HepG2 (cell line): ENCODE data around the gene RNF17. TPM values are rescaled to one million over a fixed set of nuclear protein-coding genes. Genes with fewer than 3 reads are reported as not detected.
A peak's percentile ranks its signal among the peaks of the same experiment; 100 is the strongest.

Source experiments
- EHMT2 ChIP-seq: fragments of 200-600 bp; sonication (generic); IDR thresholded peaks from 2 replicates; pipeline ENCODE4 v1.7.0; 2017; ENCODE audit warnings: antibody characterized with exemption, low read depth, low read length, borderline replicate concordance
- POLR2A ChIP-seq, 2 experiments: IDR thresholded peaks; 2 replicates each; pipeline ENCODE4 v1.6.1; 2011; ENCODE audit warnings: low read depth in 2 of 2, low read length in 2 of 2, mild to moderate bottlenecking in 1 of 2, moderate library complexity in 1 of 2; ENCODE audit not compliant: insufficient read depth in 1 of 2
- REXO4 ChIP-seq: sonication (generic); formaldehyde crosslinking; IDR thresholded peaks from 2 replicates; pipeline ENCODE4 v1.8.0; 2022; ENCODE audit warnings: missing genetic modification reagents, mild to moderate bottlenecking, borderline replicate concordance
- RXRB ChIP-seq: IDR thresholded peaks from 2 replicates; pipeline ENCODE4 v1.6.1; 2016; ENCODE audit warnings: borderline replicate concordance, missing genetic modification reagents, missing compliant biosample characterization
- ZNF136 ChIP-seq: sonication (generic); formaldehyde crosslinking; IDR thresholded peaks from 2 replicates; pipeline ENCODE4 v1.8.1; 2022; ENCODE audit warnings: low read depth, mild to moderate bottlenecking, moderate library complexity, missing genetic modification reagents
- ZNF326 ChIP-seq: sonication (generic); formaldehyde crosslinking; IDR thresholded peaks from 2 replicates; pipeline ENCODE4 v1.4.0; 2020; ENCODE audit warnings: missing genetic modification reagents, borderline replicate concordance
- ZNF501 ChIP-seq: sonication (generic); formaldehyde crosslinking; IDR thresholded peaks from 2 replicates; pipeline ENCODE4 v1.5.1; 2020; ENCODE audit warnings: mild to moderate bottlenecking, moderate library complexity, missing genetic modification reagents
- ZNF549 ChIP-seq: sonication (generic); formaldehyde crosslinking; IDR thresholded peaks from 2 replicates; pipeline ENCODE4 v1.5.0; 2020; ENCODE audit warnings: missing genetic modification reagents
- ZNF558 ChIP-seq: sonication (generic); formaldehyde crosslinking; IDR thresholded peaks from 2 replicates; pipeline ENCODE4 v1.9.0; 2022; ENCODE audit warnings: mild to moderate bottlenecking, missing genetic modification reagents, borderline replicate concordance
- ZNF562 ChIP-seq: sonication (generic); formaldehyde crosslinking; IDR thresholded peaks from 2 replicates; pipeline ENCODE4 v1.8.0; 2022; ENCODE audit warnings: missing genetic modification reagents, borderline replicate concordance
- ZNF567 ChIP-seq: sonication (generic); formaldehyde crosslinking; IDR thresholded peaks from 2 replicates; pipeline ENCODE4 v1.8.1; 2023; ENCODE audit warnings: mild to moderate bottlenecking, missing genetic modification reagents, borderline replicate concordance
- ZNF720 ChIP-seq: sonication (generic); formaldehyde crosslinking; IDR thresholded peaks from 2 replicates; pipeline ENCODE4 v1.4.0; 2020; ENCODE audit warnings: missing genetic modification reagents
- ZNF788 ChIP-seq: sonication (generic); formaldehyde crosslinking; IDR thresholded peaks from 2 replicates; pipeline ENCODE4 v1.5.0; 2020; ENCODE audit warnings: mild to moderate bottlenecking, missing genetic modification reagents, borderline replicate concordance
- ZSCAN29 ChIP-seq: sonication (generic); formaldehyde crosslinking; conservative IDR thresholded peaks from 2 replicates; pipeline ENCODE4 v1.4.0; 2020; ENCODE audit warnings: mild to moderate bottlenecking, missing genetic modification reagents
- polyA plus RNA-seq, 8 experiments: library from polyadenylated mRNA; depleted of rRNA in 3 of 8; stranded (reverse) in 7 of 8; unstranded in 1 of 8; fragments of >200 nt; fragmentation: Illumina TruSeq in 4 of 8; extraction: Trizol in 4 of 8; gene quantifications; 2 replicates each; pipeline versions ENCODE4 v1.2.1 to v1.2.3, GENCODE V29; 2011 to 2016; ENCODE audit warnings: low read depth in 4 of 8, missing spikeins in 1 of 8, mixed read lengths in 1 of 8; ENCODE audit not compliant: insufficient read depth in 1 of 8
- total RNA-seq, 5 experiments: library from RNA; depleted of rRNA; stranded (reverse); fragments of >200 nt; fragmentation: Illumina TruSeq; extraction: Trizol; gene quantifications; 2 replicates each; pipeline ENCODE4 v1.2.3, GENCODE V29; 2016; ENCODE audit warnings: low read depth in 1 of 5
- TF ChIP-seq, protein P1 (sequence below): sonication (generic); formaldehyde crosslinking; IDR thresholded peaks from 2 replicates; pipeline ENCODE4 v1.4.0; 2020; ENCODE audit warnings: missing genetic modification reagents, borderline replicate concordance
- TF ChIP-seq, protein P2 (sequence below): fragments of 450-650 bp; IDR thresholded peaks from 2 replicates; pipeline ENCODE4 v1.6.1; 2017
- TF ChIP-seq, protein P3 (sequence below): IDR thresholded peaks from 2 replicates; pipeline ENCODE4 v1.6.1; 2016; ENCODE audit warnings: low read depth, control low read depth
- TF ChIP-seq, protein P4 (sequence below): sonication (generic); formaldehyde crosslinking; IDR thresholded peaks from 2 replicates; pipeline ENCODE4 v1.4.0; 2020; ENCODE audit warnings: mild to moderate bottlenecking, missing genetic modification reagents
- TF ChIP-seq, protein P5 (sequence below), 2 experiments: fragments of 450-650 bp in 1 of 2; sonication (generic) in 1 of 2; formaldehyde crosslinking; IDR thresholded peaks; 2 replicates each; pipeline versions ENCODE4 v1.5.0 to v1.8.0; 2020 to 2022; ENCODE audit warnings: mild to moderate bottlenecking in 1 of 2, missing genetic modification reagents in 1 of 2

Gene RNF17
- total and polyA plus RNA-seq, 2 of the 13 experiments (the other 11 are each of a cell fraction or from before 2014, with no cell fraction given), result not detected

DNA sequence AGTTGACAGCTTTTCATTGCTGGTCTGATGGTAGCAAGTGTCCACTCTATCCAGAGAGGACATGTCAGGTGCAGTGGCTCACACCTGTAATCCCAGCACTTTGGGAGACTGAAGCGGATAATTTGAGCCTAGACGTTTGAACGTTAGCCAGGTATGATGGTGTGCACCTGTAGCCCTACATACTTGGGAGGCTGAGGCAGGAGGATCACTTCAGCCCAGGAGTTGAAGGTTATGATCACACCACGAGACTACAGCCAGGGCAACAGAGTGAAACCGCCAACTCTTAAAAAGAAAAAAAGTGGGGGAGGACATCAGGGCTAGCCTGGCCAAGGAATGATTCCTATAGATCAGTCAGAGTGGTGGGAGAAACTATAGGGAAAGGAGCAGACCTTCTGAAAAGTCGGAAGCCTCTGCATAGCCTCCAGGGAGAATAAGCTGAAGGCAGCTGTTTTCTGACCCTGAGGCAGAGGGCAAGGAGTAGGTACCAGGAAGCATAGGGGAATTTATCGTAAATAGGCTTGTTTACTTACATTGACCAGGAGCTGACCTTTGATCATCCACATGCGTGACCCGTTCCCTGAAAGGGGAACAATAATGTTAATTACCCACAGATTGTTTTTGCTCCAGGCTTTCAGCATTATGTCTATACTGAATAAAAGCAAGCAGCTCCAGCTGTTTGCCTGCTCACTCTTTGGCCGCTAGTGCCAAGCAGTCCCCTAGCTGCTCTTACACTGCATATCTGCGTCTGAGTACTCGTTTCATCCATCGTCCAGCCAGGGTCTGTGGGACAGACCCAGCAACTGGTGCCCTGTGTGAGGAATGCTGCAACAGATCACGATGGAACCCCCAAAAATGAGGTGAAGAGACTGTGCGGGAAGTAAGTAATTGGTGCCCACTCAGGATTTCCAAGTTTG, 161.6 kb downstream of the RNF17 start (continued):
- TF ChIP-seq, protein P1, sequence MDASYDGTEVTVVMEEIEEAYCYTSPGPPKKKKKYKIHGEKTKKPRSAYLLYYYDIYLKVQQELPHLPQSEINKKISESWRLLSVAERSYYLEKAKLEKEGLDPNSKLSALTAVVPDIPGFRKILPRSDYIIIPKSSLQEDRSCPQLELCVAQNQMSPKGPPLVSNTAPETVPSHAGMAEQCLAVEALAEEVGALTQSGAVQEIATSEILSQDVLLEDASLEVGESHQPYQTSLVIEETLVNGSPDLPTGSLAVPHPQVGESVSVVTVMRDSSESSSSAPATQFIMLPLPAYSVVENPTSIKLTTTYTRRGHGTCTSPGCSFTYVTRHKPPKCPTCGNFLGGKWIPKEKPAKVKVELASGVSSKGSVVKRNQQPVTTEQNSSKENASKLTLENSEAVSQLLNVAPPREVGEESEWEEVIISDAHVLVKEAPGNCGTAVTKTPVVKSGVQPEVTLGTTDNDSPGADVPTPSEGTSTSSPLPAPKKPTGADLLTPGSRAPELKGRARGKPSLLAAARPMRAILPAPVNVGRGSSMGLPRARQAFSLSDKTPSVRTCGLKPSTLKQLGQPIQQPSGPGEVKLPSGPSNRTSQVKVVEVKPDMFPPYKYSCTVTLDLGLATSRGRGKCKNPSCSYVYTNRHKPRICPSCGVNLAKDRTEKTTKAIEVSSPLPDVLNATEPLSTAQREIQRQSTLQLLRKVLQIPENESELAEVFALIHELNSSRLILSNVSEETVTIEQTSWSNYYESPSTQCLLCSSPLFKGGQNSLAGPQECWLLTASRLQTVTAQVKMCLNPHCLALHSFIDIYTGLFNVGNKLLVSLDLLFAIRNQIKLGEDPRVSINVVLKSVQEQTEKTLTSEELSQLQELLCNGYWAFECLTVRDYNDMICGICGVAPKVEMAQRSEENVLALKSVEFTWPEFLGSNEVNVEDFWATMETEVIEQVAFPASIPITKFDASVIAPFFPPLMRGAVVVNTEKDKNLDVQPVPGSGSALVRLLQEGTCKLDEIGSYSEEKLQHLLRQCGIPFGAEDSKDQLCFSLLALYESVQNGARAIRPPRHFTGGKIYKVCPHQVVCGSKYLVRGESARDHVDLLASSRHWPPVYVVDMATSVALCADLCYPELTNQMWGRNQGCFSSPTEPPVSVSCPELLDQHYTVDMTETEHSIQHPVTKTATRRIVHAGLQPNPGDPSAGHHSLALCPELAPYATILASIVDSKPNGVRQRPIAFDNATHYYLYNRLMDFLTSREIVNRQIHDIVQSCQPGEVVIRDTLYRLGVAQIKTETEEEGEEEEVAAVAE, result no peak
- TF ChIP-seq, protein P2, sequence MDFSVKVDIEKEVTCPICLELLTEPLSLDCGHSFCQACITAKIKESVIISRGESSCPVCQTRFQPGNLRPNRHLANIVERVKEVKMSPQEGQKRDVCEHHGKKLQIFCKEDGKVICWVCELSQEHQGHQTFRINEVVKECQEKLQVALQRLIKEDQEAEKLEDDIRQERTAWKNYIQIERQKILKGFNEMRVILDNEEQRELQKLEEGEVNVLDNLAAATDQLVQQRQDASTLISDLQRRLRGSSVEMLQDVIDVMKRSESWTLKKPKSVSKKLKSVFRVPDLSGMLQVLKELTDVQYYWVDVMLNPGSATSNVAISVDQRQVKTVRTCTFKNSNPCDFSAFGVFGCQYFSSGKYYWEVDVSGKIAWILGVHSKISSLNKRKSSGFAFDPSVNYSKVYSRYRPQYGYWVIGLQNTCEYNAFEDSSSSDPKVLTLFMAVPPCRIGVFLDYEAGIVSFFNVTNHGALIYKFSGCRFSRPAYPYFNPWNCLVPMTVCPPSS, result no peak
- TF ChIP-seq, protein P3, sequence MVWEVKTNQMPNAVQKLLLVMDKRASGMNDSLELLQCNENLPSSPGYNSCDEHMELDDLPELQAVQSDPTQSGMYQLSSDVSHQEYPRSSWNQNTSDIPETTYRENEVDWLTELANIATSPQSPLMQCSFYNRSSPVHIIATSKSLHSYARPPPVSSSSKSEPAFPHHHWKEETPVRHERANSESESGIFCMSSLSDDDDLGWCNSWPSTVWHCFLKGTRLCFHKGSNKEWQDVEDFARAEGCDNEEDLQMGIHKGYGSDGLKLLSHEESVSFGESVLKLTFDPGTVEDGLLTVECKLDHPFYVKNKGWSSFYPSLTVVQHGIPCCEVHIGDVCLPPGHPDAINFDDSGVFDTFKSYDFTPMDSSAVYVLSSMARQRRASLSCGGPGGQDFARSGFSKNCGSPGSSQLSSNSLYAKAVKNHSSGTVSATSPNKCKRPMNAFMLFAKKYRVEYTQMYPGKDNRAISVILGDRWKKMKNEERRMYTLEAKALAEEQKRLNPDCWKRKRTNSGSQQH, result no peak
- TF ChIP-seq ZNF562 (no peak), ZNF136 (CRISPR knock-in tag) (no peak), ZNF326 (CRISPR knock-in tag) (no peak), ZSCAN29 (0 out of 2 replicates have a peak, but pooled peaks have one; percentile 14), ZNF567 (no peak), ZNF788 (CRISPR knock-in tag) (no peak), ZNF558 (CRISPR knock-in tag) (no peak), ZNF549 (CRISPR knock-in tag) (no peak), RXRB (CRISPR knock-in tag) (0 out of 2 replicates have a peak, but pooled peaks have one; percentile 23), ZNF501 (CRISPR knock-in tag) (peak; percentile 30; the same call in 1 of the 2 replicates), REXO4 (CRISPR knock-in tag) (no peak), ZNF720 (CRISPR knock-in tag) (no peak), POLR2A (IDR thresholded peaks at IDR 0.05; ENCODE audit: insufficient read depth in 1 of 2, low read depth in 2 of 2, low read length in 2 of 2) (peak in 1 of 2 experiments; percentile 30; a peak in 1 of 4 replicates), EHMT2 (no peak)
- TF ChIP-seq, protein P4, sequence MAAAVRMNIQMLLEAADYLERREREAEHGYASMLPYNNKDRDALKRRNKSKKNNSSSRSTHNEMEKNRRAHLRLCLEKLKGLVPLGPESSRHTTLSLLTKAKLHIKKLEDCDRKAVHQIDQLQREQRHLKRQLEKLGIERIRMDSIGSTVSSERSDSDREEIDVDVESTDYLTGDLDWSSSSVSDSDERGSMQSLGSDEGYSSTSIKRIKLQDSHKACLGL (CRISPR knock-in tag), result no peak
- TF ChIP-seq, protein P5, sequence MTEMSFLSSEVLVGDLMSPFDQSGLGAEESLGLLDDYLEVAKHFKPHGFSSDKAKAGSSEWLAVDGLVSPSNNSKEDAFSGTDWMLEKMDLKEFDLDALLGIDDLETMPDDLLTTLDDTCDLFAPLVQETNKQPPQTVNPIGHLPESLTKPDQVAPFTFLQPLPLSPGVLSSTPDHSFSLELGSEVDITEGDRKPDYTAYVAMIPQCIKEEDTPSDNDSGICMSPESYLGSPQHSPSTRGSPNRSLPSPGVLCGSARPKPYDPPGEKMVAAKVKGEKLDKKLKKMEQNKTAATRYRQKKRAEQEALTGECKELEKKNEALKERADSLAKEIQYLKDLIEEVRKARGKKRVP (CRISPR knock-in tag; IDR thresholded peaks at IDR 0.05), result no peak
